GM18526 (cell line): Measurements from ENCODE around the gene EZH1.

Experiments
- POLR2A ChIP-seq: IDR thresholded peaks from 3 replicates; pipeline ENCODE4 v1.6.1; 2011; ENCODE audit not compliant: insufficient read length; ENCODE audit errors: extremely low read depth

Gene EZH1

GRCh38 chr17:42748908-42749798 lies 4.3 kb upstream of the EZH1 start:
- no peak for TF ChIP-seq POLR2A

- TF ChIP-seq POLR2A: no peak
These were observed 3.5 kb upstream of the EZH1 start for GRCh38 chr17:42748202-42748907.

GRCh38 chr17:42744283-42744805 lies 496 bp downstream of the EZH1 start:
- TF ChIP-seq POLR2A: no peak

GRCh38 chr17:42743595-42744282 lies 1.1 kb downstream of the EZH1 start:
- no peak for TF ChIP-seq POLR2A

- no peak for TF ChIP-seq POLR2A
These were observed 4.1 kb downstream of the EZH1 start for GRCh38 chr17:42740699-42741098.

GRCh38 chr17:42725143-42725542 lies 19.7 kb downstream of the EZH1 start:
- TF ChIP-seq POLR2A: no peak

GRCh38 chr17:42723636-42724035 lies 21.2 kb downstream of the EZH1 start:
- TF ChIP-seq POLR2A: no peak

GRCh38 chr17:42720996-42721583 lies 23.8 kb downstream of the EZH1 start:
- no peak for TF ChIP-seq POLR2A

GRCh38 chr17:42709561-42709960 lies 35.3 kb downstream of the EZH1 start:
- no peak for TF ChIP-seq POLR2A

GRCh38 chr17:42708588-42708987 lies 36.3 kb downstream of the EZH1 start:
- no peak for TF ChIP-seq POLR2A

GRCh38 chr17:42706732-42707131 lies 38.1 kb downstream of the EZH1 start:
- TF ChIP-seq POLR2A: no peak

- TF ChIP-seq POLR2A: no peak
These were observed 39.9 kb downstream of the EZH1 start for GRCh38 chr17:42704837-42705494.

- no peak for TF ChIP-seq POLR2A
These were observed 40.4 kb downstream of the EZH1 start for GRCh38 chr17:42704490-42704836.

- no peak for TF ChIP-seq POLR2A
These were observed 42.4 kb downstream of the EZH1 start for GRCh38 chr17:42702446-42702845.
